Measurements from ENCODE around the gene MROH7. TPM values are rescaled to one million over a fixed set of nuclear protein-coding genes. Genes with fewer than 3 reads are reported as not detected.
A peak's percentile ranks its signal among the peaks of the same experiment; 100 is the strongest.

Gene MROH7
- total RNA-seq, 5 donors from 2014 or later (not counting 1 experiment from before 2014, with no cell fraction given): 0.15 to 0.63 (median 0.25) TPM

GRCh38 chr1:54715493-54716298 is 74.1 kb downstream of the MROH7 start, which contains the start of gene TTC4:
Gene TTC4 (plus strand): TSS chr1:54715861. CDS start chr1:54715909, 48 bp downstream.
- Histone ChIP-seq H3K27ac (ENCODE audit: low read length) (peak within 1 kb of the TSS; percentile 55), H3K9me3 (no peaks in the 10 kb centered on the region), H3K4me1 (ENCODE audit: control insufficient read depth in 1 of 2, extremely low read depth in 1 of 2, insufficient read depth in 2 of 2, low read length in 2 of 2) (peaks cover 8 to 14% of the 10 kb centered on the region in 2 experiments), H3K4me3 (ENCODE audit: control insufficient read depth in 1 of 2, extremely low read depth in 1 of 2, low read length in 1 of 2) (peak within 1 kb of the TSS; percentile 75 to 97), H3K36me3 (ENCODE audit: control insufficient read depth in 2 of 2, extremely low read depth in 1 of 2, insufficient read depth in 1 of 2, low read length in 1 of 2) (peaks cover 2 to 28% of the 10 kb centered on the region in 2 donors), H3K27me3 (replicated peaks in 1 of 2; ENCODE audit: control insufficient read depth in 2 of 2, extremely low read depth in 1 of 2, insufficient read depth in 2 of 2, low read length in 1 of 2) (peaks cover 0 to 4% of the 10 kb centered on the region in 2 experiments)
- Mint-ChIP-seq H3K27ac (peak within 1 kb of the TSS; percentile 75 to 93), H3K4me1 (peaks cover 30 to 35% (median 34%) of the 10 kb centered on the region in 3 donors), H3K9me3 (no peaks in the 10 kb centered on the region), H3K27me3 (no peaks in the 10 kb centered on the region), H3K36me3 (peaks cover 18% of the 10 kb centered on the region), H3K4me3 (peak within 1 kb of the TSS; percentile 85 to 89 (median 88))
- ChIA-PET CTCF (interaction anchor here (0.6 to 2.0 kb wide), 5 partner anchors 8 to 788 kb away, joined by 3 to 9 read pairs (median 3); partner anchors contain the start of gene TTC22 (in 2 of the 2)), POLR2A (interaction anchor here in 1 of 2 donors (1.1 kb wide), 1 partner anchor 9 kb away, joined by 3 read pairs; no protein-coding TSS in a partner anchor)
- peak; percentile 61 to 91 (median 77) for DNase-seq
- under 1% methylated on average over 48 of the region's 51 CpGs for WGBS (ENCODE audit: insufficient coverage)
- ATAC-seq (replicated peaks in 1 of 4): peak; percentile 98

GRCh38 chr1:54716299-54717047 is 74.9 kb downstream of the MROH7 start:
- H3K27ac Mint-ChIP-seq: peak overlapping the region; percentile 63 to 75
- H3K9me3 Mint-ChIP-seq: no peaks in the 10 kb centered on the region
- POLR2A ChIA-PET: no interaction called here
- H3K36me3 ChIP-seq (ENCODE audit: control insufficient read depth in 2 of 2, extremely low read depth in 1 of 2, insufficient read depth in 1 of 2, low read length in 1 of 2): peaks cover 2 to 36% of the 10 kb centered on the region in 2 donors
- no peak overlapping the region for H3K27ac ChIP-seq (ENCODE audit: low read length)
- ATAC-seq (replicated peaks in 1 of 4): no peak
- H3K27me3 Mint-ChIP-seq: no peaks in the 10 kb centered on the region
- H3K4me1 Mint-ChIP-seq: peaks cover 32 to 35% (median 35%) of the 10 kb centered on the region in 3 donors
- CTCF ChIA-PET: interaction anchor here in 1 of 2 donors (2.0 kb wide), 1 partner anchor 85 kb away, joined by 9 read pairs; the partner anchor contains the start of gene TTC22
- peaks cover 23% of the 10 kb centered on the region for H3K36me3 Mint-ChIP-seq
- DNase-seq: no peak
- WGBS (ENCODE audit: insufficient coverage): 60% methylated on average over 1 of the region's 8 CpGs
- peak overlapping the region; percentile 85 to 89 (median 88) for H3K4me3 Mint-ChIP-seq
- peaks cover 8 to 14% of the 10 kb centered on the region in 2 experiments for H3K4me1 ChIP-seq (ENCODE audit: control insufficient read depth in 1 of 2, extremely low read depth in 1 of 2, insufficient read depth in 2 of 2, low read length in 2 of 2)
- peak overlapping the region; percentile 75 to 97 for H3K4me3 ChIP-seq (ENCODE audit: control insufficient read depth in 1 of 2, extremely low read depth in 1 of 2, low read length in 1 of 2)
- no peaks in the 10 kb centered on the region for H3K9me3 ChIP-seq
- no peaks in the 10 kb centered on the region for H3K27me3 ChIP-seq (replicated peaks in 1 of 2; ENCODE audit: control insufficient read depth in 2 of 2, extremely low read depth in 1 of 2, insufficient read depth in 2 of 2, low read length in 1 of 2)

GRCh38 chr1:54721719-54722118 is 80.1 kb downstream of the MROH7 start:
- no peak for DNase-seq

GRCh38 chr1:54723985-54724384 is 82.4 kb downstream of the MROH7 start:
- peaks cover 66% of the 10 kb centered on the region for H3K36me3 Mint-ChIP-seq
- no peaks in the 10 kb centered on the region for H3K9me3 Mint-ChIP-seq
- no peaks in the 10 kb centered on the region for H3K27me3 Mint-ChIP-seq
- no peak overlapping the region for H3K4me3 ChIP-seq (ENCODE audit: control insufficient read depth in 1 of 2, extremely low read depth in 1 of 2, low read length in 1 of 2)
- H3K4me1 Mint-ChIP-seq: peaks cover 6 to 7% (median 6%) of the 10 kb centered on the region in 3 donors
- ATAC-seq (replicated peaks in 1 of 4) (no peak), DNase-seq (no peak)
- H3K4me1 ChIP-seq (ENCODE audit: control insufficient read depth in 1 of 2, extremely low read depth in 1 of 2, insufficient read depth in 2 of 2, low read length in 2 of 2): no peaks in the 10 kb centered on the region
- H3K36me3 ChIP-seq (ENCODE audit: control insufficient read depth in 2 of 2, extremely low read depth in 1 of 2, insufficient read depth in 1 of 2, low read length in 1 of 2): peaks cover 4 to 86% of the 10 kb centered on the region in 2 donors
- CTCF ChIA-PET: interaction anchor here (0.5 to 0.6 kb wide), 2 partner anchors 9 to 12 kb away, joined by 3 read pairs; no protein-coding TSS in a partner anchor
- H3K9me3 ChIP-seq: peaks cover 2% of the 10 kb centered on the region
- H3K4me3 Mint-ChIP-seq: no peak overlapping the region
- no peak overlapping the region for H3K27ac Mint-ChIP-seq
- POLR2A ChIA-PET: interaction anchor here in 1 of 2 donors (0.7 to 1.3 kb wide), 2 partner anchors 9 to 181 kb away, joined by 3 to 5 read pairs; partner anchors contain the start of gene TTC4
- no peak overlapping the region for H3K27ac ChIP-seq (ENCODE audit: low read length)
- H3K27me3 ChIP-seq (replicated peaks in 1 of 2; ENCODE audit: control insufficient read depth in 2 of 2, extremely low read depth in 1 of 2, insufficient read depth in 2 of 2, low read length in 1 of 2): no peaks in the 10 kb centered on the region

More at GRCh38 chr1:54721719-54722118, 80.1 kb downstream of the MROH7 start:
- Histone ChIP-seq H3K4me3 (ENCODE audit: control insufficient read depth in 1 of 2, extremely low read depth in 1 of 2, low read length in 1 of 2) (no peak overlapping the region), H3K4me1 (ENCODE audit: control insufficient read depth in 1 of 2, extremely low read depth in 1 of 2, insufficient read depth in 2 of 2, low read length in 2 of 2) (peaks cover 0 to 1% of the 10 kb centered on the region in 2 experiments), H3K27ac (ENCODE audit: low read length) (no peak overlapping the region), H3K27me3 (replicated peaks in 1 of 2; ENCODE audit: control insufficient read depth in 2 of 2, extremely low read depth in 1 of 2, insufficient read depth in 2 of 2, low read length in 1 of 2) (no peaks in the 10 kb centered on the region), H3K36me3 (ENCODE audit: control insufficient read depth in 2 of 2, extremely low read depth in 1 of 2, insufficient read depth in 1 of 2, low read length in 1 of 2) (peaks cover 2 to 82% of the 10 kb centered on the region in 2 donors), H3K9me3 (peaks cover 2% of the 10 kb centered on the region)
- H3K36me3 Mint-ChIP-seq: peaks cover 67% of the 10 kb centered on the region
- no peak for ATAC-seq (replicated peaks in 1 of 4)
- H3K9me3 Mint-ChIP-seq: no peaks in the 10 kb centered on the region
- ChIA-PET CTCF (interaction anchor here in 1 of 2 donors (0.5 kb wide), 1 partner anchor 51 kb away, joined by 4 read pairs; no protein-coding TSS in a partner anchor), POLR2A (interaction anchor here in 1 of 2 donors (0.6 kb wide), 1 partner anchor 256 kb away, joined by 3 read pairs; no protein-coding TSS in a partner anchor)
- H3K4me3 Mint-ChIP-seq: no peak overlapping the region
- H3K27ac Mint-ChIP-seq: no peak overlapping the region
- H3K27me3 Mint-ChIP-seq: no peaks in the 10 kb centered on the region
- peaks cover 16 to 21% (median 18%) of the 10 kb centered on the region in 3 donors for H3K4me1 Mint-ChIP-seq

GRCh38 chr1:54724771-54725170 is 83.2 kb downstream of the MROH7 start:
- Histone ChIP-seq H3K36me3 (ENCODE audit: control insufficient read depth in 2 of 2, extremely low read depth in 1 of 2, insufficient read depth in 1 of 2, low read length in 1 of 2) (peaks cover 3 to 86% of the 10 kb centered on the region in 2 donors), H3K4me3 (ENCODE audit: control insufficient read depth in 1 of 2, extremely low read depth in 1 of 2, low read length in 1 of 2) (no peak overlapping the region), H3K27me3 (replicated peaks in 1 of 2; ENCODE audit: control insufficient read depth in 2 of 2, extremely low read depth in 1 of 2, insufficient read depth in 2 of 2, low read length in 1 of 2) (no peaks in the 10 kb centered on the region), H3K27ac (ENCODE audit: low read length) (no peak overlapping the region), H3K4me1 (ENCODE audit: control insufficient read depth in 1 of 2, extremely low read depth in 1 of 2, insufficient read depth in 2 of 2, low read length in 2 of 2) (no peaks in the 10 kb centered on the region), H3K9me3 (peaks cover 2% of the 10 kb centered on the region)
- CTCF ChIA-PET: no interaction called here
- no peaks in the 10 kb centered on the region for H3K27me3 Mint-ChIP-seq
- DNase-seq (no peak), ATAC-seq (replicated peaks in 1 of 4) (no peak)
- no peak overlapping the region for H3K27ac Mint-ChIP-seq
- H3K4me3 Mint-ChIP-seq: no peak overlapping the region
- peaks cover 65% of the 10 kb centered on the region for H3K36me3 Mint-ChIP-seq
- H3K4me1 Mint-ChIP-seq: peaks cover 0 to 2% (median 1%) of the 10 kb centered on the region in 3 donors
- no peaks in the 10 kb centered on the region for H3K9me3 Mint-ChIP-seq
- POLR2A ChIA-PET: interaction anchor here (0.6 to 1.3 kb wide), 4 partner anchors 10 to 180 kb away, joined by 3 to 7 read pairs (median 5); partner anchors contain the start of gene TTC4 (in 1 of the 2)
- no CpG with 5 or more reads among the region's 1 CpG for WGBS (ENCODE audit: insufficient coverage)

- Histone ChIP-seq H3K27ac (ENCODE audit: low read length) (no peak overlapping the region), H3K9me3 (peaks cover 2% of the 10 kb centered on the region), H3K4me3 (ENCODE audit: control insufficient read depth in 1 of 2, extremely low read depth in 1 of 2, low read length in 1 of 2) (no peak overlapping the region), H3K27me3 (replicated peaks in 1 of 2; ENCODE audit: control insufficient read depth in 2 of 2, extremely low read depth in 1 of 2, insufficient read depth in 2 of 2, low read length in 1 of 2) (no peaks in the 10 kb centered on the region), H3K36me3 (ENCODE audit: control insufficient read depth in 2 of 2, extremely low read depth in 1 of 2, insufficient read depth in 1 of 2, low read length in 1 of 2) (peaks cover 13 to 84% of the 10 kb centered on the region in 2 donors), H3K4me1 (ENCODE audit: control insufficient read depth in 1 of 2, extremely low read depth in 1 of 2, insufficient read depth in 2 of 2, low read length in 2 of 2) (no peaks in the 10 kb centered on the region)
- CTCF ChIA-PET: no interaction called here
- ATAC-seq (replicated peaks in 1 of 4) (no peak), DNase-seq (no peak)
- Mint-ChIP-seq H3K9me3 (no peaks in the 10 kb centered on the region), H3K4me1 (no peaks in the 10 kb centered on the region), H3K27me3 (no peaks in the 10 kb centered on the region), H3K36me3 (peaks cover 63% of the 10 kb centered on the region), H3K4me3 (no peak overlapping the region), H3K27ac (no peak overlapping the region)
- WGBS (ENCODE audit: insufficient coverage): 100% methylated on average over 1 of the region's 3 CpGs
- POLR2A ChIA-PET: interaction anchor here in 1 of 2 donors (0.6 kb wide), 1 partner anchor 418 kb away, joined by 5 read pairs; no protein-coding TSS in a partner anchor
Measured at GRCh38 chr1:54728027-54728426, 86.4 kb downstream of the MROH7 start.

Measured in T-cell (primary cell).